ENCODE measurements around the gene OR2T3. TPM values are rescaled to one million over a fixed set of nuclear protein-coding genes. Genes with fewer than 3 reads are reported as not detected.
"Not testable (repeated sequence)": the region's sequence is repeated elsewhere in the genome, so short reads cannot be mapped to it uniquely, and the experiment has no call there.

Gene OR2T3
- total and polyA plus RNA-seq, 2 of the 8 experiments (the other 6 are each of a cell fraction or from before 2014, with no cell fraction given): not detected

- FAIRE-seq; H4K8ac ChIP-seq (ENCODE audit: extremely low read depth, insufficient read depth, low read length); H3K79me1 ChIP-seq (ENCODE audit: low read depth, low read length); H2AFZ ChIP-seq (ENCODE audit: low read length); H2BK120ac ChIP-seq (replicated peaks; ENCODE audit: low read depth, low read length); H3K27ac ChIP-seq (ENCODE audit: low read depth, low read length); H2AK5ac ChIP-seq (ENCODE audit: low read depth, low read length); H3K27me3 ChIP-seq (replicated peaks in 1 of 4; ENCODE audit: control insufficient read depth in 3 of 4, extremely low read depth in 1 of 4, insufficient read depth in 3 of 4, low read length in 3 of 4); H3K36me3 ChIP-seq (ENCODE audit: control insufficient read depth in 2 of 4, insufficient read depth in 4 of 4, low read length in 3 of 4); H3K4me1 ChIP-seq (replicated peaks in 1 of 4; ENCODE audit: control insufficient read depth in 3 of 4, insufficient read depth in 4 of 4, low read length in 3 of 4); H3K14ac ChIP-seq (ENCODE audit: insufficient read length); H3K23ac ChIP-seq (ENCODE audit: insufficient read length); POLR2A ChIA-PET (ENCODE audit: partially characterized antibody); CTCF ChIA-PET (ENCODE audit: partially characterized antibody); H3K4me3 ChIP-seq (ENCODE audit: extremely low read depth in 1 of 4, insufficient read depth in 2 of 4, low read depth in 3 of 4, low read length in 4 of 4); H4K20me1 ChIP-seq (replicated peaks in 1 of 2; ENCODE audit: control insufficient read depth in 1 of 2, insufficient read depth in 2 of 2, low read length in 2 of 2); H3K18ac ChIP-seq (ENCODE audit: extremely low read depth, low read length); H3K4ac ChIP-seq (replicated peaks; ENCODE audit: insufficient read length, low read depth, low read length); H2BK20ac ChIP-seq (ENCODE audit: low read length); H3K9ac ChIP-seq (replicated peaks in 1 of 4; ENCODE audit: extremely low read depth in 1 of 4, low read depth in 3 of 4, low read length in 3 of 4); H3K79me2 ChIP-seq (ENCODE audit: control insufficient read depth in 1 of 2, insufficient read depth in 2 of 2, low read length in 2 of 2); H2BK5ac ChIP-seq (ENCODE audit: low read depth, low read length); H3K56ac ChIP-seq (replicated peaks; ENCODE audit: insufficient read length, low read depth, low read length); H2BK12ac ChIP-seq (ENCODE audit: low read depth, low read length); H2BK15ac ChIP-seq (ENCODE audit: low read length); H3K4me2 ChIP-seq (ENCODE audit: insufficient read depth in 1 of 2, low read depth in 2 of 2, low read length in 2 of 2); H3K23me2 ChIP-seq (ENCODE audit: low read depth, low read length); H4K91ac ChIP-seq (replicated peaks; ENCODE audit: insufficient read length, low read length); DNase-seq (ENCODE audit: low read depth in 1 of 2, low spot score in 2 of 2); H4K5ac ChIP-seq (ENCODE audit: insufficient read length, low read depth, low read length): not testable (repeated sequence)
- H3K9me3 ChIP-seq (ENCODE audit: insufficient read depth in 2 of 2, low read depth in 1 of 2, low read length in 1 of 2): peaks cover 9 to 14% of the 10 kb centered on the region in 2 experiments
- WGBS, 2 experiments (ENCODE audit: extremely low coverage in 1 of 2, insufficient coverage in 1 of 2, insufficient read length in 1 of 2, insufficient replicate concordance in 2 of 2, low coverage in 1 of 2, low lambda C conversion rate in 2 of 2, missing lambda C conversion rate in 1 of 2): no CpG with 5 or more reads among the region's 4 CpGs
Measured at GRCh38 chr1:248448409-248449074, 24.6 kb upstream of the OR2T3 start.

- FAIRE-seq; H2AK5ac ChIP-seq (ENCODE audit: low read depth, low read length); H4K5ac ChIP-seq (ENCODE audit: insufficient read length, low read depth, low read length); H3K4ac ChIP-seq (replicated peaks; ENCODE audit: insufficient read length, low read depth, low read length); H4K20me1 ChIP-seq (replicated peaks in 1 of 2; ENCODE audit: control insufficient read depth in 1 of 2, insufficient read depth in 2 of 2, low read length in 2 of 2); H3K14ac ChIP-seq (ENCODE audit: insufficient read length); H3K56ac ChIP-seq (replicated peaks; ENCODE audit: insufficient read length, low read depth, low read length); DNase-seq (ENCODE audit: low read depth in 1 of 2, low spot score in 2 of 2); H3K23me2 ChIP-seq (ENCODE audit: low read depth, low read length); H2BK120ac ChIP-seq (replicated peaks; ENCODE audit: low read depth, low read length); H4K91ac ChIP-seq (replicated peaks; ENCODE audit: insufficient read length, low read length); H2AFZ ChIP-seq (ENCODE audit: low read length); H3K9ac ChIP-seq (replicated peaks in 1 of 4; ENCODE audit: extremely low read depth in 1 of 4, low read depth in 3 of 4, low read length in 3 of 4); H3K4me3 ChIP-seq (ENCODE audit: extremely low read depth in 1 of 4, insufficient read depth in 2 of 4, low read depth in 3 of 4, low read length in 4 of 4); H3K18ac ChIP-seq (ENCODE audit: extremely low read depth, low read length); POLR2A ChIA-PET (ENCODE audit: partially characterized antibody); H2BK15ac ChIP-seq (ENCODE audit: low read length); H3K4me1 ChIP-seq (replicated peaks in 1 of 4; ENCODE audit: control insufficient read depth in 3 of 4, insufficient read depth in 4 of 4, low read length in 3 of 4); H3K79me1 ChIP-seq (ENCODE audit: low read depth, low read length); H3K36me3 ChIP-seq (ENCODE audit: control insufficient read depth in 2 of 4, insufficient read depth in 4 of 4, low read length in 3 of 4); CTCF ChIA-PET (ENCODE audit: partially characterized antibody); H3K27ac ChIP-seq (ENCODE audit: low read depth, low read length); H3K23ac ChIP-seq (ENCODE audit: insufficient read length); H4K8ac ChIP-seq (ENCODE audit: extremely low read depth, insufficient read depth, low read length); H3K79me2 ChIP-seq (ENCODE audit: control insufficient read depth in 1 of 2, insufficient read depth in 2 of 2, low read length in 2 of 2); H3K9me3 ChIP-seq (ENCODE audit: insufficient read depth in 2 of 2, low read depth in 1 of 2, low read length in 1 of 2); H2BK5ac ChIP-seq (ENCODE audit: low read depth, low read length); H2BK12ac ChIP-seq (ENCODE audit: low read depth, low read length); H2BK20ac ChIP-seq (ENCODE audit: low read length); H3K4me2 ChIP-seq (ENCODE audit: insufficient read depth in 1 of 2, low read depth in 2 of 2, low read length in 2 of 2); H3K27me3 ChIP-seq (replicated peaks in 1 of 4; ENCODE audit: control insufficient read depth in 3 of 4, extremely low read depth in 1 of 4, insufficient read depth in 3 of 4, low read length in 3 of 4): not testable (repeated sequence)
- 84% methylated on average over 5 of the region's 6 CpGs; no CpG with 5 or more reads in 1 of the 2 experiments for WGBS, 2 experiments (ENCODE audit: extremely low coverage in 1 of 2, insufficient coverage in 1 of 2, insufficient read length in 1 of 2, insufficient replicate concordance in 2 of 2, low coverage in 1 of 2, low lambda C conversion rate in 2 of 2, missing lambda C conversion rate in 1 of 2)
Measured at GRCh38 chr1:248449821-248450465, 23.2 kb upstream of the OR2T3 start.
